Right lobe of liver (tissue), 4 donors: ENCODE results near the gene KIRREL3.

Experiments
- CTCF ChIP-seq, 4 donors: fragments of 200-600 bp in 3 of 4; fragments of 450-650 bp in 1 of 4; IDR thresholded peaks; one replicate each; pipeline versions ENCODE4 v1.5.1 to v1.8.0; 2016 to 2022; ENCODE audit warnings: antibody characterized with exemption in 4 of 4, mild to moderate bottlenecking in 2 of 4
- POLR2A ChIP-seq: fragments of 450-650 bp; IDR thresholded peaks from one replicate; pipeline ENCODE4 v1.6.1; 2017; ENCODE audit warnings: antibody characterized with exemption, mild to moderate bottlenecking
- donor health status: DM: no; HTN: no; CAD: no.
- donor health status: DM: no; HTN: no; CAD: no.
- donor health status: DM: no; HTN: yes; CAD: no.

DNA sequence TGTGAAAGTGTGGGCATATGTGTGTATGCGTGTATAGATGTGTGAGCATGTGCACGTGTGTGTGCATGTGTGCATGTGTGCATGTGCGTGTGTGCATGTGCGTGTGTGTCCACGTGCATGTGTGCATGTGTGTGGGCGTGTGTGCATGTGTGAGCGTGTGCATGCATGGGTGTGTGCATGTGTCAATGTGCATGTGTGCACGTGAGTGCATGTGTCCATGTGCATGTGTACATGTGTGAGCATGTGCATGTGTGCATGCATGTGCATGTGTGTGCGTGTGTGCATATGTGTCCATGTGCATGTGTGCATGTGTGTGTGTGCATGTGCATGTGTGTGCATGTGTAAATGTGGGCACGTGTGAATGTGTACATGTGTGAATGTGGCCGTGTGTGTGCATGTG, 549.8 kb downstream of the KIRREL3 start:
- TF ChIP-seq CTCF (IDR thresholded peaks at IDR 0.05): no peak
- no peak for TF ChIP-seq POLR2A
